Karpas-422 (cell line): ENCODE data around the gene ACOT12. TPM values are rescaled to one million over a fixed set of nuclear protein-coding genes. Genes with fewer than 3 reads are reported as not detected.

Source experiments
- DNase-seq: peaks from one replicate; pipeline ENCODE4 v3.0.0-alpha.2; 2015
- H2AFZ ChIP-seq: fragments of 200-600 bp; sonication (generic); 2 replicates; pipeline ENCODE4 v1.6.1; 2014; ENCODE audit warnings: antibody characterized with exemption, low read length, mixed read lengths
- H3K27ac ChIP-seq: fragments of 200-600 bp; sonication (generic); 2 replicates; pipeline ENCODE4 v1.5.1; 2014; ENCODE audit warnings: mild to moderate bottlenecking, low read length, moderate library complexity
- H3K27me3 ChIP-seq: fragments of 200-600 bp; sonication (generic); 2 replicates; pipeline ENCODE4 v1.6.1; 2014; ENCODE audit warnings: low read length, mixed read lengths
- H3K36me3 ChIP-seq: fragments of 200-600 bp; sonication (generic); 2 replicates; pipeline ENCODE4 v1.6.1; 2014; ENCODE audit warnings: low read length, mixed read lengths; ENCODE audit not compliant: insufficient read depth
- H3K4me1 ChIP-seq: fragments of 200-600 bp; sonication (generic); 2 replicates; pipeline ENCODE4 v1.6.1; 2014; ENCODE audit warnings: mild to moderate bottlenecking, low read length, mixed read lengths
- H3K4me2 ChIP-seq: fragments of 200-600 bp; sonication (generic); 2 replicates; pipeline ENCODE4 v1.6.1; 2014; ENCODE audit warnings: low read length, low read depth, mild to moderate bottlenecking; ENCODE audit not compliant: poor library complexity, severe bottlenecking
- H3K4me3 ChIP-seq: fragments of 200-600 bp; sonication (generic); 2 replicates; pipeline ENCODE4 v1.5.1; 2014; ENCODE audit warnings: mild to moderate bottlenecking, antibody characterized with exemption, low read length, mixed read lengths
- H3K79me2 ChIP-seq: fragments of 200-600 bp; sonication (generic); 2 replicates; pipeline ENCODE4 v1.6.1; 2014; ENCODE audit warnings: mild to moderate bottlenecking, low read length, mixed read lengths
- H3K9ac ChIP-seq: fragments of 200-600 bp; sonication (generic); 2 replicates; pipeline ENCODE4 v1.6.0; 2014; ENCODE audit warnings: low read length
- H3K9me2 ChIP-seq: fragments of 200-600 bp; sonication (generic), shearing (Covaris generic); replicated peaks from 2 replicates; pipeline ENCODE4 v1.6.0; 2014; ENCODE audit warnings: mild to moderate bottlenecking, low read length, moderate library complexity; ENCODE audit not compliant: insufficient read depth
- H3K9me3 ChIP-seq: fragments of 300-700, 200-600 bp; sonication (generic); 2 replicates; pipeline ENCODE4 v1.6.1; 2014; ENCODE audit warnings: low read length, mixed read lengths
- H4K20me1 ChIP-seq: fragments of 200-600 bp; sonication (generic); 2 replicates; pipeline ENCODE4 v1.6.1; 2014; ENCODE audit warnings: mild to moderate bottlenecking, antibody characterized with exemption, low read length, low read depth; ENCODE audit not compliant: insufficient read depth
- total RNA-seq: library from RNA; depleted of rRNA; stranded (reverse); fragments of >200 nt; shearing (Covaris generic); gene quantifications from 2 replicates; pipeline ENCODE4 v1.2.3, GENCODE V29; 2014; ENCODE audit warnings: low replicate concordance

Gene ACOT12
- total RNA-seq, 1 experiment from 2014 or later: 0.26 TPM

DNA sequence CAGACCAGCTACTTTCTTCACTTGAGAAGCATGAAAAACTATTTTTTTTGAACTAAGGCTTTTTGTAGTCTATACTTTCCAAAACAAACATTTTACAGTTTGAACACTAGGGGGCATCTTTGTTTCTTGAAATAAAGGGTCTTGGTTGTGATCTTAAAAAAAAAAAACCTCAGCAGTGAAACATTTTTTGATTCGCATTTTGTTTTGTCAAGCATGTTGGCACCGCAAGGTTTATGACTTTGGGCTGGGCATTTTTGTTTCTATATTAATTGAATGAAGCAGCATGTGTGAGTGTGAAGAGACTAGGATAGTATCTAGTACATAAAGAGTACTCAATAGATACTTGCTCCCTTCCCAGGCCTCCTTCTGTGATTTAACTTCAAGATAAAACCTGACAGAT lies 31.6 kb upstream of the ACOT12 start:
- peak overlapping the region; percentile 24 for H3K4me2 ChIP-seq
- no peaks in the 10 kb centered on the region for H4K20me1 ChIP-seq
- H3K36me3 ChIP-seq: no peaks in the 10 kb centered on the region; the same call in 1 of the 2 replicates
- no peaks in the 10 kb centered on the region for H3K9me3 ChIP-seq
- no peaks in the 10 kb centered on the region for H3K9me2 ChIP-seq
- no peak overlapping the region for H3K4me3 ChIP-seq
- peaks cover 20% of the 10 kb centered on the region for H3K4me1 ChIP-seq
- no peaks in the 10 kb centered on the region for H3K27me3 ChIP-seq
- H3K79me2 ChIP-seq: peaks cover 6% of the 10 kb centered on the region; the same call in 1 of the 2 replicates
- H2AFZ ChIP-seq: no peak overlapping the region
- peak; percentile 86 for DNase-seq
- peak overlapping the region; percentile 51 for H3K27ac ChIP-seq
- H3K9ac ChIP-seq: no peak overlapping the region

DNA sequence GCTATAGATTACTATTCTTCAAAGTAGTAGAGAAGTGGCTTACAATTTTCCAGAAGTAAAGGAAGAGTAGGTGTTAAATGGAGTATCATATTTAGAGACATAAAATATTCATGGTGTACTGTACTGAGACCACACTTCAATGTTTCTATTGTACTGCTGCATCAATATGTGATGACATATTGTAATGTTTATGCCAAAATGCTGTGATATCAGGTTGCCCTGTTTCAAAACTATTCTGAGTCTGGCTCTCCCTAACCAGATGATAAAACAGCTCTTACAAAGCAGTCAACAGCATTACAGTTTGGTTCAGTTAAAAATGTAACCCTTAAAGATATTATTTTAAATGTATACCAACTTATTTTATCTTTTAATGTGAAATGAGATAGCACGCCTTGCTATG lies 30.8 kb upstream of the ACOT12 start:
- H2AFZ ChIP-seq: no peak overlapping the region
- H3K4me1 ChIP-seq: peaks cover 20% of the 10 kb centered on the region
- H3K9me3 ChIP-seq: no peaks in the 10 kb centered on the region
- H3K9ac ChIP-seq: no peak overlapping the region
- no peaks in the 10 kb centered on the region for H3K27me3 ChIP-seq
- no peak overlapping the region for H3K27ac ChIP-seq
- no peaks in the 10 kb centered on the region for H4K20me1 ChIP-seq
- peaks cover 3% of the 10 kb centered on the region; the same call in 1 of the 2 replicates for H3K79me2 ChIP-seq
- H3K36me3 ChIP-seq: peaks cover 6% of the 10 kb centered on the region
- H3K9me2 ChIP-seq: no peaks in the 10 kb centered on the region
- no peak for DNase-seq
- H3K4me2 ChIP-seq: no peak overlapping the region
- no peak overlapping the region for H3K4me3 ChIP-seq

DNA sequence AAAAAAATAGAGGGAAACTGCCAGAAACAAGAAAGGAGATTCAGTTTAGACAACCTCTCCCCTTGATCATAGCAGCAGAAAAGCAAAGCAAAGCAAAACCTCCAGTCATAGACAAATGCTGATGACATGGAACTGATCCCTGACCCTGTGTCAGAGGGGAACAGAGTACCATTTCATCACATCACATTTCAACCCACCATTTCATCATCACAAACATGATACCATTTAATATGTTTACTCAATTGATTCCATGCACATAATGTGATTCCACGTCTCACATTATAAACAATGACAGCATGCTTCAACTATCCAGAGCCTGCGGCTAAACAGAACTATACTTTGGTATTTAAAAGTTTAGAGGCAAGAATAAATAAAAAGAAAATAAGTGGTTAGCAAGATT lies 28.7 kb upstream of the ACOT12 start:
- no peak overlapping the region for H3K27ac ChIP-seq
- no peak overlapping the region for H2AFZ ChIP-seq
- H3K9me2 ChIP-seq: no peaks in the 10 kb centered on the region
- no peak overlapping the region for H3K4me2 ChIP-seq
- H3K9me3 ChIP-seq: no peaks in the 10 kb centered on the region
- peaks cover 7% of the 10 kb centered on the region; the same call in 1 of the 2 replicates for H3K36me3 ChIP-seq
- peaks cover 20% of the 10 kb centered on the region for H3K4me1 ChIP-seq
- H3K27me3 ChIP-seq: no peaks in the 10 kb centered on the region
- H3K9ac ChIP-seq: no peak overlapping the region
- peaks cover 3% of the 10 kb centered on the region; the same call in 1 of the 2 replicates for H3K79me2 ChIP-seq
- no peak for DNase-seq
- H3K4me3 ChIP-seq: no peak overlapping the region
- no peaks in the 10 kb centered on the region for H4K20me1 ChIP-seq

DNA sequence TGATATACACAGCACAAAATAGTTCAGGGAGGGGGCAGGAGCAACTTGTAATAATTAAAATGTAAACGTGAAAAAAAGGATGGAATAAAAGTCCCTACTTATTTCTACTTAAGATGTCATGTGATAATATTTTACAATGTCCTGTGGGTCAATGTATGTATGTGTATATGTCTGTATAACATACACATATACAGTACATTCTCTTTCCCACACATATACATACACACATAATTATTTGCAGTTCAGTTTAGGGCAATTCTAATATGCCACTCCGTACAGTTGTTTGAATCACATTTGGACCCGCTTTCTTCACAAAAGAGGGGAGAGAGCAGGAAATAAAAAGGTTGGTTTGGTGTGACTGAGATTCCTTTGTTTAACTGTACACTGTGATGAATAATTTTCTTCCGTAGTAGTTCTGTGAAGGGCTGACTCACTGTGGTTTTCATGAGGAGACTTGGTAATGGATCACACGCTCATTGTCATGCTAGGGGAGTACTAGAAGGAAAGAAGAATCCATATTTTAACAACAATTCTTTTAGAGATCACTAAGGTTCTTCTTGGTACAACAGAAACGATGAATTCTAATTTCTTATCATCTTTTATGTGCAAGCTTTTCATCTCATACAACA lies 26.2 kb upstream of the ACOT12 start:
- no peak for DNase-seq
- Histone ChIP-seq H3K4me3 (no peak overlapping the region), H3K4me1 (no peaks in the 10 kb centered on the region), H2AFZ (no peak overlapping the region), H3K4me2 (no peak overlapping the region), H3K36me3 (peaks cover 9% of the 10 kb centered on the region; the same call in 1 of the 2 replicates), H3K79me2 (peaks cover 3% of the 10 kb centered on the region; the same call in 1 of the 2 replicates), H3K9me2 (no peaks in the 10 kb centered on the region), H3K27me3 (no peaks in the 10 kb centered on the region), H3K9ac (no peak overlapping the region), H4K20me1 (no peaks in the 10 kb centered on the region), H3K9me3 (no peaks in the 10 kb centered on the region), H3K27ac (no peak overlapping the region)

DNA sequence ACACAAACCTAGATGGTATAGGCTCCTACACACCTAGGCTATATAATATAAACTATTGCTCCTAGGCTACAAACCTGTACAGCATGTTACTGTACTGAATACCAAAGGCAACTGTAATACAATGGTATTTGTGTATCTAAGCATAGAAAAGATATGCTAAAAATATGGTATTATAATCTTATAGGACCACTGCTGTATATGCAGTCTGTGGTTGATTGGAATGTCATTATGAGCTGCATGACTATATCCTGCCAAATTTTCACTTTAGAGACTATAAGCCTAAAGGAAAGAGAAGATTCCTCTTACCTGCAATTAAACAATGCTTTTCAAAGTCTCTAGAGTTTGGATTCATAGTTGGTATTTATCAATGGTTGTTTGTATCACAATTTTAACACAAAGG lies 24.7 kb upstream of the ACOT12 start:
- H3K9me2 ChIP-seq: no peaks in the 10 kb centered on the region
- H3K36me3 ChIP-seq: peaks cover 9% of the 10 kb centered on the region; the same call in 1 of the 2 replicates
- H4K20me1 ChIP-seq: no peaks in the 10 kb centered on the region
- H3K27me3 ChIP-seq: no peaks in the 10 kb centered on the region
- no peaks in the 10 kb centered on the region for H3K9me3 ChIP-seq
- H3K9ac ChIP-seq: no peak overlapping the region
- H3K27ac ChIP-seq: no peak overlapping the region
- H3K79me2 ChIP-seq: no peaks in the 10 kb centered on the region
- no peaks in the 10 kb centered on the region for H3K4me1 ChIP-seq
- no peak overlapping the region for H3K4me2 ChIP-seq
- DNase-seq: no peak
- H2AFZ ChIP-seq: no peak overlapping the region
- H3K4me3 ChIP-seq: no peak overlapping the region

DNA sequence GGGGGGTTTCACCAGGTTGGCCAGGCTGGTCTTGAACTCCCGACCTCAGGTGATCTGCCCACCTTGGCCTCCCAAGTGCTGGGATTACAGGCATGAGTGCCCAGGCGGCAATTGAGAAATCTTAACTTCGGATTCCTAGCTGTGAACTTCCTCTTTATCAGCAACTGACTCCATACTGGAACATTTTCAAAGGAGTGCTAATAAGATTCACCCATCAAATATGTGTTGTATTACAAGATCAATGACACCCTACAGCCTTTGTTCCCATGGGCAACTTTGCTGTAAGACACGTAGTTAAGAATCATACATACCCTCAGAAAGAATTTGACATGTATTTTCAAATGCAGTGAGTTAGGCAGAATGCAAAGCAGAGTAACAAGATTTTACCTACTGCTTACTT lies 23.1 kb upstream of the ACOT12 start:
- H2AFZ ChIP-seq: no peak overlapping the region
- no peaks in the 10 kb centered on the region for H4K20me1 ChIP-seq
- H3K4me1 ChIP-seq: no peaks in the 10 kb centered on the region
- H3K79me2 ChIP-seq: no peaks in the 10 kb centered on the region
- H3K4me2 ChIP-seq: no peak overlapping the region
- DNase-seq: no peak
- no peak overlapping the region for H3K9ac ChIP-seq
- peaks cover 9% of the 10 kb centered on the region; the same call in 1 of the 2 replicates for H3K36me3 ChIP-seq
- H3K9me3 ChIP-seq: no peaks in the 10 kb centered on the region
- no peaks in the 10 kb centered on the region for H3K27me3 ChIP-seq
- no peak overlapping the region for H3K27ac ChIP-seq
- H3K9me2 ChIP-seq: no peaks in the 10 kb centered on the region
- no peak overlapping the region for H3K4me3 ChIP-seq

DNA sequence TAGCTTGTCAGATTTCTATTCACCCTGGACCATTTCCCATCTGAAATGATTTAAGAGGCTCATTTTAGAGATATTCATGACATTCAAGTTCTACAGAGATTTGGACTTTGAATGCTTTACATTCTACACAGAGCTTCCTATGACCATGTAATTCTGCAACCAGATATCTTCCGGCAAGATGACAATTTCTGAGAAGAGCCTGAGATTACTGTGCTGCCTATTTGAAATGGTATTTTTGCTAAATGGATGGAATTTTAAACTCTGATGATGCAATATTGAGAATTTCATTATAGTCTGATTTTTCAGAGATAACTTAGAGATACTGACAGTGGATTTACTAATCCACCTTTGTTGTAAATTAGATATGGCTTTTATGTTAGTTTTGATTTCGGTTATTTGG lies 16.0 kb upstream of the ACOT12 start:
- no peaks in the 10 kb centered on the region for H3K27me3 ChIP-seq
- no peaks in the 10 kb centered on the region for H4K20me1 ChIP-seq
- H3K4me1 ChIP-seq: no peaks in the 10 kb centered on the region
- no peak for DNase-seq
- no peak overlapping the region for H2AFZ ChIP-seq
- H3K9ac ChIP-seq: no peak overlapping the region
- H3K36me3 ChIP-seq: peaks cover 4% of the 10 kb centered on the region; the same call in 1 of the 2 replicates
- no peak overlapping the region for H3K27ac ChIP-seq
- H3K79me2 ChIP-seq: no peaks in the 10 kb centered on the region
- H3K4me2 ChIP-seq: no peak overlapping the region
- H3K4me3 ChIP-seq: no peak overlapping the region
- H3K9me3 ChIP-seq: no peaks in the 10 kb centered on the region
- H3K9me2 ChIP-seq: no peaks in the 10 kb centered on the region

DNA sequence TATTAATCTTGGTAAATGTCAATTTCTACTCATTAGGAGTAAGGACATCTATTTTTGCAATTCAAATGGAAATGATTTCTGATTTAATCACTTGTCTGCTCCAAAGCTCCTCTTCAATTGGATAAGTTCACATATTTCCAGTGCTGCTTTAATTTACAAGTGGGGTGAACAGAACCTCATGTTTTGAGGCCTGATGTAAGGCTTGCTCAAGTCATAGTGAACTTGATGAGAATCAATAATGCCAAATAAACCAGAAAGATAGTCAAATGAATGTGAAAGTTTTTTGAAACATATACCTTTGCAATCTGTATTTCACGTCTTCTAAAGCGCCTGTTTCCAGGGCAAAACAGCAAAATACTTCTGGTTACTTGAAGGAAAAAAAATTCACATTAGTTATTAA lies 15.4 kb upstream of the ACOT12 start:
- peaks cover 4% of the 10 kb centered on the region; the same call in 1 of the 2 replicates for H3K36me3 ChIP-seq
- H4K20me1 ChIP-seq: no peaks in the 10 kb centered on the region
- no peak overlapping the region for H3K4me2 ChIP-seq

More for the DNA sequence above, 15.4 kb upstream of the ACOT12 start:
- Histone ChIP-seq H2AFZ (no peak overlapping the region), H3K9ac (no peak overlapping the region), H3K9me2 (no peaks in the 10 kb centered on the region), H3K9me3 (no peaks in the 10 kb centered on the region), H3K4me3 (no peak overlapping the region), H3K4me1 (no peaks in the 10 kb centered on the region), H3K79me2 (no peaks in the 10 kb centered on the region), H3K27ac (no peak overlapping the region), H3K27me3 (no peaks in the 10 kb centered on the region)
- no peak for DNase-seq
